Right lobe of liver (tissue), 6 donors: Measurements from ENCODE around the gene MEOX1. TPM values are rescaled to one million over a fixed set of nuclear protein-coding genes. Genes with fewer than 3 reads are reported as not detected.

Experiments used
- ATAC-seq, 4 donors: fragments of 200-7000 bp; cut with Tn5 transposase; one replicate each; pipeline ENCODE4 v1.9.1; 2020; ENCODE audit warnings: mild to moderate bottlenecking in 4 of 4, moderate library complexity in 4 of 4
- DNase-seq, 3 donors: peaks; one replicate each; pipeline ENCODE4 v3.0.0-alpha.2; 2020
- H3K27ac ChIP-seq, 3 donors: fragments of 200-600 bp; one replicate each; pipeline ENCODE4 v1.8.0; 2022
- H3K27me3 ChIP-seq, 2 donors: fragments of 200-600 bp; one replicate each; pipeline ENCODE4 v1.8.0; 2022
- H3K36me3 ChIP-seq, 4 donors: fragments of 200-600 bp; sonication (generic) in 1 of 4; one replicate each; pipeline versions ENCODE4 v1.5.1 to v1.8.0; 2017 to 2022; ENCODE audit warnings: control low read depth in 1 of 4
- H3K4me1 ChIP-seq, 4 donors: fragments of 200-600 bp; sonication (generic) in 1 of 4; one replicate each; pipeline versions ENCODE4 v1.5.1 to v1.8.0; 2017 to 2022; ENCODE audit warnings: control low read depth in 1 of 4
- H3K4me3 ChIP-seq, 3 donors: fragments of 200-600 bp; one replicate each; pipeline ENCODE4 v1.8.0; 2022
- H3K9me3 ChIP-seq, 4 donors: fragments of 200-600 bp; sonication (generic) in 1 of 4; one replicate each; pipeline versions ENCODE4 v1.5.1 to v1.8.0; 2017 to 2022; ENCODE audit warnings: control low read depth in 1 of 4
- POLR2A ChIP-seq: fragments of 450-650 bp; IDR thresholded peaks from one replicate; pipeline ENCODE4 v1.6.1; 2017; ENCODE audit warnings: antibody characterized with exemption, mild to moderate bottlenecking
- WGBS: methylation state at CpG from one replicate; pipeline ENCODE4 v1.1.6; 2018; ENCODE audit warnings: low coverage, low lambda C conversion rate; ENCODE audit not compliant: insufficient coverage; ENCODE audit errors: missing lambda C conversion rate; 5-methylcytosine and 5-hydroxymethylcytosine counted together
- intact Hi-C, 2 donors: fragments of 100-400 bp; cut with DNase I; formaldehyde crosslinking; loops; one replicate each; pipeline versions ENCODE4 v1.11.2 to v1.14.1; 2022
- total RNA-seq, 6 experiments: library from RNA; depleted of rRNA in 2 of 6; stranded (reverse); fragments of >200 nt in 2 of 6; fragmentation: NEBNext Ultra II Directional in 3 of 6; extraction: Animal tissue kit (Norgen Biotek cat#: 25700) in 3 of 6; gene quantifications; one replicate each; pipeline versions ENCODE4 v1.1.0 to v1.2.4, GENCODE V29; 2016 to 2023
- TF ChIP-seq, protein P1 (sequence below), 4 donors: fragments of 200-600 bp in 3 of 4; fragments of 450-650 bp in 1 of 4; IDR thresholded peaks; one replicate each; pipeline versions ENCODE4 v1.5.1 to v1.8.0; 2016 to 2022; ENCODE audit warnings: antibody characterized with exemption in 4 of 4, mild to moderate bottlenecking in 2 of 4
- donor health status: DM: no; HTN: yes; CAD: no.
- donor health status: DM: no; HTN: no; CAD: no.
- donor health status: DM: no; HTN: no; CAD: no.
- donor health status: DM: no; HTN: yes; CAD: no.
- donor health status: DM: no; HTN: yes; CAD: no.

The MEOX1 gene
- total RNA-seq, 6 experiments from 2014 or later: 0.11 TPM; not detected in 5

DNA sequence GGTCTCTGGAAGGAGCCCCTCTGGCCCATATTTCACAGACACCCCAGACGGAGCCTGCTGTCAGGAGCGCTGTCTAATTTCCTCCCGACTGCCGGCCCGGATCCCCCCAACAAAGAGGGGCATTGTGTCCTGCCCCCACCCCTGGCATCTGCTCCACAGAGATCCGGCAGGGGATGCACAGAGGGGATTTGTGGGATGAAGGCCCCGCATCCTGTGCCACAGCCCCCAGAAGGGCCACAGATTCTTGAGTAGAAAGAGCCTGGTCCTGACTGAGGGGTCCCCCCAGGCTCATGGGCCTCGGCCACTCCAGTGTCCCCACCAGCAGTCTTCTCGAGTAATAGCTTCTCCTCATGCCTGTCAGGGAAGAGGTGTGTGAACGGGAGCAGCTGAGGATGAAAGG, 29.5 kb downstream of the MEOX1 start:
- no peak for ATAC-seq
- Histone ChIP-seq H3K27ac (no peak overlapping the region), H3K36me3 (no peaks in the 10 kb centered on the region), H3K9me3 (no peaks in the 10 kb centered on the region), H3K27me3 (no peaks in the 10 kb centered on the region), H3K4me3 (no peak overlapping the region), H3K4me1 (no peaks in the 10 kb centered on the region)
- no peak for DNase-seq
- TF ChIP-seq, protein P1, sequence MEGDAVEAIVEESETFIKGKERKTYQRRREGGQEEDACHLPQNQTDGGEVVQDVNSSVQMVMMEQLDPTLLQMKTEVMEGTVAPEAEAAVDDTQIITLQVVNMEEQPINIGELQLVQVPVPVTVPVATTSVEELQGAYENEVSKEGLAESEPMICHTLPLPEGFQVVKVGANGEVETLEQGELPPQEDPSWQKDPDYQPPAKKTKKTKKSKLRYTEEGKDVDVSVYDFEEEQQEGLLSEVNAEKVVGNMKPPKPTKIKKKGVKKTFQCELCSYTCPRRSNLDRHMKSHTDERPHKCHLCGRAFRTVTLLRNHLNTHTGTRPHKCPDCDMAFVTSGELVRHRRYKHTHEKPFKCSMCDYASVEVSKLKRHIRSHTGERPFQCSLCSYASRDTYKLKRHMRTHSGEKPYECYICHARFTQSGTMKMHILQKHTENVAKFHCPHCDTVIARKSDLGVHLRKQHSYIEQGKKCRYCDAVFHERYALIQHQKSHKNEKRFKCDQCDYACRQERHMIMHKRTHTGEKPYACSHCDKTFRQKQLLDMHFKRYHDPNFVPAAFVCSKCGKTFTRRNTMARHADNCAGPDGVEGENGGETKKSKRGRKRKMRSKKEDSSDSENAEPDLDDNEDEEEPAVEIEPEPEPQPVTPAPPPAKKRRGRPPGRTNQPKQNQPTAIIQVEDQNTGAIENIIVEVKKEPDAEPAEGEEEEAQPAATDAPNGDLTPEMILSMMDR (IDR thresholded peaks at IDR 0.05): no peak
- no peak for TF ChIP-seq POLR2A
- WGBS: no CpG with 5 or more reads among the region's 10 CpGs
- intact Hi-C loops: no loop called here

DNA sequence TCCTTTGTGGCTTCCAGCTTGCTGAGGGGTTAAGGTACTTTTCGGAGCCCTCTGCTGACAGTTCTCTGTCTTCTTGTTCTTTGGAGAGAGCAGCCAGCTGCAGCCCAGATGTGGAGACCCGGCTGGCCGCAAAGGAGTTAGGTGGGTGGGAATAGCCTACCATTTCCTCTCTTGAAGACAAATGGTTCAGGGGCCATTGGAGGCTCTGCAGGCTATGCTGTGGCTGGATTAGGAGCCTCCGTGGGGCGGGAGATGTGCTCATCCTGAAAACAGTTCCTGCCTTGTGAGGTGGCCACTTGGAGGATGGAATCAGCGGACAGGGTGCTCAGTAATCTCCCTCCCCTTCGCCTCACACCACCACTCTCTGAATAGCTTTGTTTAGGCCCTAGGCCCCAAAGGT, 30.3 kb downstream of the MEOX1 start:
- no peaks in the 10 kb centered on the region for H3K27me3 ChIP-seq
- intact Hi-C loops: no loop called here
- no peaks in the 10 kb centered on the region for H3K36me3 ChIP-seq
- no peaks in the 10 kb centered on the region for H3K4me1 ChIP-seq
- TF ChIP-seq, protein P1 (IDR thresholded peaks at IDR 0.05): no peak
- 81% methylated on average over 4 of the region's 7 CpGs for WGBS
- no peak overlapping the region for H3K4me3 ChIP-seq
- DNase-seq (no peak), ATAC-seq (no peak)
- H3K27ac ChIP-seq: no peak overlapping the region
- no peaks in the 10 kb centered on the region for H3K9me3 ChIP-seq

DNA sequence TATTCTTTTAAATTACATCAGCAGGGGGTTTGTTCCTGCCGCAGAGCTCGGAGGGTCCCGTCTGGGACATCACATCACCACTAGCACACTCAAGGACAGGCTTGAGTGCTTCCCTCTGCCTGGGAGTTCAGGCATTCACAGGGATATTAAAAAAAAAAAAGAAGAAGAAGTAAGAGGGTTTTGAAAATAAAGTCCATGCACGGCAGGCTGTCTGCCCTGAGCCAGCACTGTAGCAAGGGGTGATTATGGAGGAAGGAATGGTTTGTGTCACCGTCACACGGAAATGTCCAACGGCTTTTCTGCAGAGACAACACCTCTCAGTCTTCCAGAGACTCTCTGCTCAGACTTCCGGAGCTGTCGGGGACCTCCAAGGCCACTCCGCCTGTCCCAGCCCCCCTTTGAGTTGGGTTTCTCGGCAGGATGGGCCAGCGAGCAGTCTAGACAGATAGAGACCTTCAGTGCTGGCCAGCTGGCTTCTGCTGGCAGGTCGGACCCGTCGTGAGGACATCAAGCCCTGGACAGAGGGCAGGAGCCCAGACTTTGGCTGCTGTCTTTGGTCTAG, 33.6 kb downstream of the MEOX1 start:
- Histone ChIP-seq H3K9me3 (no peaks in the 10 kb centered on the region), H3K27me3 (no peaks in the 10 kb centered on the region), H3K4me3 (no peak overlapping the region), H3K27ac (no peak overlapping the region), H3K36me3 (no peaks in the 10 kb centered on the region), H3K4me1 (no peaks in the 10 kb centered on the region)
- 13% methylated on average over 9 of the region's 15 CpGs for whole genome bisulfite sequencing
- intact Hi-C loops: no loop called here
- DNase-seq (peak in 1 of 3 donors; percentile 77), ATAC-seq (peak in 3 of 4 donors; percentile 32 to 49 (median 36))
- TF ChIP-seq, protein P1 (IDR thresholded peaks at IDR 0.05): no peak
- no peak for TF ChIP-seq POLR2A

DNA sequence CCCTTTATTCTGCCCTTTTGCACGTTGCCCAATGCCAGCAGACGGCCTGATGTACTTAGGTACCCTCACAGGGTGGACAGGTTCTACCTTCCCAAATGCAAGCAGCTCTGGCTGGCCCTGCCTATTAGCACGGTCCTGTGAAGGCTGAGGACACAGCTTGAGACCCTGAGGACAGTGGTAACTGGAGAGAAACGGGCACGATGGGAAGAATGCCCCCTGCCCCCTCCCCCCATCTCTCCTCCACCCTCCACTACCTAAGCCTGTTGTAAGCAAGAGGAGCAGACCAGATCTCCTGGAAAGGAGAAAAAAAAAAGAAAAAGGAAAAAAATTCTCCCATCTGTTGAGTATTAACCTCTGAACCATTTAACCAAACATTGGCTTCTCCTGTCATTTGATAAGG, 34.1 kb downstream of the MEOX1 start:
- Histone ChIP-seq H3K4me3 (no peak overlapping the region), H3K27ac (no peak overlapping the region), H3K36me3 (no peaks in the 10 kb centered on the region), H3K4me1 (no peaks in the 10 kb centered on the region), H3K9me3 (no peaks in the 10 kb centered on the region), H3K27me3 (no peaks in the 10 kb centered on the region)
- DNase-seq: no peak
- intact Hi-C loops: no loop called here
- TF ChIP-seq, protein P1 (IDR thresholded peaks at IDR 0.05): no peak
- TF ChIP-seq POLR2A: no peak
- no peak for ATAC-seq
- 19% methylated on average over 2 of the region's 5 CpGs for WGBS

DNA sequence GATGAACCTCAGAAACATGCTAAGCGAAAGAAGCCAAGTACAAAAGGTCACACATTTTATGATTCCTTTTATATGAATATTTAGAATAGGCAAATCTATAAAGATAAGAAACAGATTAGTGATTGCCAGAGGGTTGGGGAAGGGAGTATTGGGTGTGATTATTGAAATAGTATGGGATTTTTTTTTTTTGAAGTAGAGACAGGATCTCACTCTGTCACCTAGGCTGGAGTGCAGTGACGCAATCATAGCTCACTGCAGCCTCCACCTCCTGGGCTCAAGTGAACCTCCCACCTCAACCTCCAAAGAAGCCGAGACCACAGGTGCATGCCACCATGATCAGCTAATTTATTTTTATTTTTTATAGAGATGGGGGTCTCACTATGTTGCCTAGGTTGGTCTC, 35.7 kb downstream of the MEOX1 start:
- Histone ChIP-seq H3K4me1 (no peaks in the 10 kb centered on the region), H3K4me3 (no peak overlapping the region), H3K27me3 (no peaks in the 10 kb centered on the region), H3K36me3 (no peaks in the 10 kb centered on the region), H3K9me3 (no peaks in the 10 kb centered on the region), H3K27ac (no peak overlapping the region)
- DNase-seq: no peak
- ATAC-seq: no peak
- no peak for TF ChIP-seq POLR2A
- TF ChIP-seq, protein P1 (IDR thresholded peaks at IDR 0.05): no peak
- intact Hi-C loops: no loop called here
- WGBS: 80% methylated on average over 3 of the region's 3 CpGs
